IPS-NIHi7 (cell line): ENCODE measurements around the gene NDEL1.

Source experiments
- DNase-seq: peaks from one replicate; pipeline ENCODE4 v3.0.0; 2012; ENCODE audit warnings: mixed read lengths; ENCODE audit errors: extremely low spot score

The NDEL1 gene

GRCh38 chr17:8477715-8478441 is 42.2 kb downstream of the NDEL1 start:
- DNase-seq = no peak

- no peak for DNase-seq
These were observed 43.8 kb downstream of the NDEL1 start for GRCh38 chr17:8479431-8479947.

- no peak for DNase-seq
These were observed 44.6 kb downstream of the NDEL1 start for GRCh38 chr17:8480011-8480976.

GRCh38 chr17:8481089-8481488 is 45.4 kb downstream of the NDEL1 start:
- DNase-seq = no peak

- no peak for DNase-seq
These were observed 46.0 kb downstream of the NDEL1 start for GRCh38 chr17:8481703-8482102.

GRCh38 chr17:8482546-8482945 is 46.9 kb downstream of the NDEL1 start:
- DNase-seq = no peak

- DNase-seq = no peak
These were observed 48.8 kb downstream of the NDEL1 start for GRCh38 chr17:8484465-8484864.

GRCh38 chr17:8485491-8485890 is 49.8 kb downstream of the NDEL1 start:
- no peak for DNase-seq

GRCh38 chr17:8487130-8487645 is 51.5 kb downstream of the NDEL1 start:
- no peak for DNase-seq

- DNase-seq = no peak
These were observed 52.1 kb downstream of the NDEL1 start for GRCh38 chr17:8487743-8488142.

GRCh38 chr17:8488491-8488890 is 52.8 kb downstream of the NDEL1 start:
- DNase-seq = no peak

- no peak for DNase-seq
These were observed 53.2 kb downstream of the NDEL1 start for GRCh38 chr17:8488901-8489300.

- DNase-seq = no peak
These were observed 54.2 kb downstream of the NDEL1 start for GRCh38 chr17:8489841-8490240.

GRCh38 chr17:8490256-8491023 is 54.8 kb downstream of the NDEL1 start:
- DNase-seq = no peak

- no peak for DNase-seq
These were observed 56.4 kb downstream of the NDEL1 start for GRCh38 chr17:8492121-8492520.

- DNase-seq = no peak
These were observed 58.3 kb downstream of the NDEL1 start for GRCh38 chr17:8494021-8494420.

- DNase-seq = no peak
These were observed 58.9 kb downstream of the NDEL1 start for GRCh38 chr17:8494506-8495111.

GRCh38 chr17:8496081-8496480 is 60.4 kb downstream of the NDEL1 start:
- no peak for DNase-seq

- no peak for DNase-seq
These were observed 63.5 kb downstream of the NDEL1 start for GRCh38 chr17:8499171-8499570.

- DNase-seq = no peak
These were observed 63.9 kb downstream of the NDEL1 start for GRCh38 chr17:8499614-8500013.

GRCh38 chr17:8500609-8501008 is 64.9 kb downstream of the NDEL1 start:
- no peak for DNase-seq
